GM21367 (cell line): ENCODE data around the gene KLC4.
"Not testable (repeated sequence)": the region's sequence is repeated elsewhere in the genome, so short reads cannot be mapped to it uniquely, and the experiment has no call there.

Source experiments
- ATAC-seq: cut with Tn5 transposase; IDR thresholded peaks from one replicate; pipeline ENCODE4 v1.9.1; 2021; ENCODE audit not compliant: unreplicated experiment

KLC4 gene

DNA sequence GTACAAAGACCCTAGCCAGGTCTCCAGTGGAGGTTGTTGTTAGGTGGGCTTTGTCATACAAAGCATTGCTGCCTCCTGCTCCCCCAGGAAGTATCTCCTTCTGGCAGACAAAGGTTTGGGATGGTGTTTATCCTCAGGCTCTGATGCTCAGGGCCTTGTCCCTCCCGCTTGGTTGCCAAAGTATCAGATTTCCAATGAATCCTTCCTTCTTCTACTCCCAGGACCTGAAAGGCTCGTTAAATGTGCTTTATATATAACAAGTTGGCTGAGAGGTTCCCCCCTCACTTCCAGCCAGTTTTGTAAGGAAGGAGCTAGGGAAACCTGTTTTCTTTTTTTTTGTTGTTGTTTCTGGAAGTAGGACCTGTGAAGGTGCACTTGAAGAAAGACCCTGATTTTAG, 31.1 kb downstream of the KLC4 start:
- ATAC-seq: no peak

DNA sequence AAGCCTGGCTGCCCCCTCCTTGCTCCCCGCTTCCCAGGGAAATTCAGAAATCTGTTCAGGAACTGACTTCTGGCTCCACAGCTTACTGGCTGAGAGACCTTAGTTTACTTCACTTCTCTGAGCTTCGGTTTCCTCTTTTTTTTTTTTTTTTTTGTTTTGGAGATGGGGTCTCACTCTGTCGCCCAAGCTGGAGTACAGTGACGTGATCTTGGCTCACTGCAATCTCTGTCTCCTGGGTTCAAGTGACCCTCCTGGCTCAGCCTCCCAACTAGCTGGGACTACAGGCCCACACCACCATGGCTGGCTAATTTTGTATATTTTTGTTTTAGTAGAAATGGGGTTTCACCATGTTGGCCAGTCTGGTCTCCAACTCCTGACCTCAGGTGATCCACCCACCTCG, 31.6 kb downstream of the KLC4 start:
- no peak for ATAC-seq

DNA sequence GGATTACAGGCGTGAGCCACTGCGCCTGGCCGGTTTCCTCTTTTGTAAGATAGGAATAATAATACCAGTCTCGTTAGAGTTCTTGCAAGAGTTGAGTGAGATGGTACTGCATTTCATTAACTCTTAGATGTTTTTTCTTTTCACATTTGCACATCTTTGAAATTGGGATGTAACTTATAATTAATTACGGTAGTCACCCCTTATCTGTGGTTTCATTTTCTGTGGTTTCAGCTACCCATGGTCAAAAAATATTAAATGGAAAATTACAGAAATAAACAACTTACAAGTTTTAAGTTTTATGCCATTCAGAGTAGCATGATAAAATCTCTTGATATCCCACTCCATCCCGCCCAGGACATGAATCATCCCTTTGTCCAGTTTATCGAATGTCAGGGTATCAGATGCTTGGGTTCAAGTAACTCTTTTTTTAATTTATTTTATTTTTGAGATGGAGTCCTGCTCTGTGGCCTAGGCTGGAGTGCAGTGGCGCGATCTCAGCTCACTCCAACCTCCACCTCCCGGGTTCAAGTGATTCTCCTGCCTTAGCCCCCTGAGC, 32.1 kb downstream of the KLC4 start:
- ATAC-seq: no peak

DNA sequence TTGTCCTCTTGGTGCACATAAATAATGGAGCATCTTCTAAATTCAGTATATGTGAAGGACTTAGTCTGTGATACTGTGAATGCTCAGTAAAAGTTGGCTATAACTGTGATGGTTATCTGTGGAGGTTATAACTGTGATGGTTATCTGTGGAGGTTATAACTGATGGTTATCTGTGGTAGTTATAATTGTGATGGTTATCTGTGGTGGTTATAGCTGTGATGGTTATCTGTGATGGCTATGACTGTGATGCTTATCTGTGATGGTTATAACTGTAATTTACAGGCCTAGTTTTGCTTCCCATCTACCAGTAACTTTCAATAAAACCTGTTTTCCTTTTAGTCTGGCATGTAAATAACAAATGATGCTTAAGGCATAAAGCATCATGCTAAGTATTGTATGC, 33.2 kb downstream of the KLC4 start:
- no peak for ATAC-seq

DNA sequence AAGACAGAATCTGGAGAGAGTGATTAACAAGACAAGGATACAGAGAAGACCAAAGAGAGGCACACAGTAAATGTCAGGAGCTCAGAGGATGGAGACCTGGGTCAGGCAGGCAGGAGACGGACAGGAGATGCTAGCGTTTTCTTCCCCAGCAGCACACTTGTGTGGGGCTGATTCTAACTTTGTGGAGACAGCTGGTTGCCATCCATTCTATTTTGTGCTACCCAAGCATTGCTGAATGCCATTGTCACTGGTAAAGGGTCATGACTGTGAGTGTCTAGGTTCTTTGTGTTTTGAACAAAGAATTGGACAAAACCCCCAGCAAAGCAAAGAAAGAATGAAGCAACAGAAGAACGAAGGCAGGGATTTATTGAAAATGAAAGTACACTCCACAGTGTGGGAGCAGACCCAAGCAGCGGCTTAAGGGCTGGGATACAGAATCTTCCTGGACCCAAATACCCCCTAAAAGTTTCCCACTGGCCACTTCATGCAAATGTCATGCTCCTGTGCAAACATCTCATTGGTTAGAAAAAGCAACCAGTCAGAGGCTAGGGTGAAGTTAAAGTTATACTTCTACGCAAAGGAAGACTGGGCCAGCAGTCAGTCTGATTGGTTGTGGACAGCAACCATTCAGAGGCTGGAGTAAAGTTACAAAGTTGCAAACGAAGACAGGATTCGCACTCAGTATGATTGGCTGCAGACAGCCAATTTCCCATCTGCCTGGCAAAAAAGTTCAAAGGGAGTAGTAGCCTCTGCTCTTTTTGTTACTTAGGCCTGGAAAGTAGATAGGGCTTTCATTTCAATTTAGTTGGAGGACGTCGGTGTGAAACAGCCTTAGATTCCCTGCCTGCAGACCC, 34.2 kb downstream of the KLC4 start:
- no peak for ATAC-seq

DNA sequence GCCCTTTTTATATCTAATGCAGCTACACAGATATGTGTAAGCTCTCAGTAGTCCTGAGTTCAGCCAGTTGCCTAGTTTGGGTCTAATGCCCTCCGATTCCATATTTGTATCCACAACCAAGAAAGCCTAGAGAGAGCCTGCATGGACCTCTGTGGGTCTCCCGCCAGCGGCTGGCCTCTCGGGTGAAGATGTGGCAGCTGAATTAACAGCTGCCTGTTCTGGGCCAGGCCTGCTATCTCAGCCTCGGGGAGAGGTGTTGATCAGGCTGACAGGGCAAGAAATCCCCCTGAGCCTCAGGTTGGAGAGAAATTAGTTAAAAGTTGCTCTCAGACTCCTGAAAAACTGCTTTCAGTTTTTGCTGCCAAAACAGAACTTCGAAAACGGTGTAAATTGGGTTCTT, 36.5 kb downstream of the KLC4 start:
- no peak for ATAC-seq

- ATAC-seq: no peak
These were observed 37.1 kb downstream of the KLC4 start for GRCh38 chr6:43096451-43097097.

- no peak for ATAC-seq
These were observed 37.7 kb downstream of the KLC4 start for GRCh38 chr6:43097098-43097489.

DNA sequence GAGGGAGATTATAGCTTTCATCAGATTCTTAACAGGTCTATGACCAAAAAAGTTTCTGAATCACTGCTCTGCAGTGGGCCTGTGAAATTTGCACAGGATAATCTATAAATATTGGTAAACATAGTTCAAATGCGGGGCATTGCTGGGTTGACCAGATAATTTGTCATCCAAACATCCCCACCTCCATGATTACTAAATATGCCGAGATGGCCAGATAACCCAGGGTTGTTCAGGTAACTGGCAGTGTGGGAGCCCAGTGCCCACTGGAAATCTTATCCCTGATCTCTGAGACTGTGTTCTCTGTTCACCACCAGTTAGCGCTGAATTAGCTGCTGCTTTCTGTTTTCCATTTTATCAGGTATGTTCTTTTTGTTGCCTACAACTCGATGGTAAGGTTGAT, 38.1 kb downstream of the KLC4 start:
- no peak for ATAC-seq

GRCh38 chr6:43101497-43101896, 42.1 kb downstream of the KLC4 start:
- no peak for ATAC-seq

DNA sequence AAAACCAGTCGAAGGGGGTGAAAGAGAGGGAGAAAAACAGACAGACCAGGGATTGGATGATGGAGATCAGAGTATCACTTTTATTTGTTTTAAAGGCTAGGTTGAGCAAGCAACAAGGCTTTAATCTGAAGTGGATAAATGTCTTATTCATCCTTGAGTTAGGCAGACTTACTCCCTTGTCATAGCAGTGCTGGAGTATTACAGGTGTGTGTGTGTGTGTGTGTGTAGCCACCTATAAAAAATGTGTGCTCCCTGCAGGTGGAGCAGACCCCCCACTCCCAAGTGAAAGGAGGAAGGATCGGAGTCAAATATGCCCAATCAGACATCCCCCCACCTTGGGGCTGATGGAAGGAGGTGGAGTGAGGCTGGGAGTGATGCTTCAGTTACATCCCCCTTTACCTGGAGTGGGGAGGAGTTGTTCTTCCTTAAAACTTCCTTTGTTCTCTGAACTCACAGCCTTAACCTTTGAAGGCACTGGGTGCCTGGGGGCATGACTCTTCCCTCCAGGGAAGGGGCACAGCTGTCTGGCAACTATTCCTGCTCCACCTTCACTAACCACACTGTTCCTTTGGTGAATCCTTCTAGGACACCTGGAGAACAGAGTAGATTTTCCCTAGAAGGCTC, 43.9 kb downstream of the KLC4 start:
- no peak for ATAC-seq

DNA sequence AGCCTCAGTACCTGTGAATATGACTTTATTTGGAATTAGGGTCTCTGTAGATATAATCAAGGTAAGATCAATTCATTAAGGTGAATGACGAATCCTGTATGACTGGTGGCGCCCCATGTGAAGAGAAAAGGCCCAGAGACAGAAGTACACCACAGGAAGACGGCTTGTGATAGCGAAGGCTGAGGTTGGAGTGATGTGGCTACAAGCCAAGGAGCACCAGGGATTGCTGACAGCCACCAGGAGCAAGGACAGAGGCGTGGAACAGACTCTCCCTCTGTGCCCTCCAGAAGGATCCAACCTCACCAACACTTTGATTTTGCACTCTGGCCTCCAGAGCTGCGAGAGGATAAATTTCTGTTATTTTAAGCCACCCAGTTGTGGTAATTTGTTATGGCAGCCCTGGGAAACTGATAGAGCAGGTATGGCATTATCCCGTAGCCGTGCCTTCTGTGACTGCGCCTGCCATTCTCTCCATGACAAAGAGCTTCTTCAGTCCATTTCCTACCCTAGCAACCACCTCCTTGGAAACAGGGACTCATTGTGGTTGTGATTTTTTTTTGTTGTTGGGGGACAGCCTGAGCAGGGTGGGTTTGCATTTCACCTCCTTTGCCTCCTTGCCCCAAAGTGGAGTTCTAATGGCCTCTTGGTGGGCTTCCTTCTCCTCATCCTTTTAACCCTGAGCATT, 46.2 kb downstream of the KLC4 start:
- no peak for ATAC-seq

- ATAC-seq: no peak
These were observed 48.1 kb downstream of the KLC4 start for GRCh38 chr6:43107344-43108062.

GRCh38 chr6:43113431-43114260, 54.2 kb downstream of the KLC4 start:
- ATAC-seq: no peak

- ATAC-seq: no peak
These were observed 55.9 kb downstream of the KLC4 start for GRCh38 chr6:43115365-43115764.

DNA sequence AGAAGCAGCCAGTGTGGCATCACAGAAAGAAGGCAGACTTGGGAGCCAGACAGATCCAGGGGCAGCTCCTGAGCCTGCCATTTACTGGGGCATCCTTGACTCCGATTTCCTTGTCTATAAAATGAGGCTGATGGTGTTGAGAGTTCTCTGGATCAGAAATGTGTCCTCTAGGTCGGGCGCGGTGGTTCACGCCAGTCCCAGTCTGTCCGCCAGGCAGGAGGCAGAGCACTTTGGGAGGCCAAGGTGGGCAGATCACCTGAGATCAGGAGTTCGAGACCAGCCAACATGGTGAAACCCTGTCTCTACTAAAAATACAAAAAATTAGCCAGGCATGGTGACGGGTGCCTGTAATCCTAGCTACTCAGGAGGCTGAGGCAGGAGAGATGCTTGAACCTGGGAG, 58.0 kb downstream of the KLC4 start:
- ATAC-seq: not testable (repeated sequence)

DNA sequence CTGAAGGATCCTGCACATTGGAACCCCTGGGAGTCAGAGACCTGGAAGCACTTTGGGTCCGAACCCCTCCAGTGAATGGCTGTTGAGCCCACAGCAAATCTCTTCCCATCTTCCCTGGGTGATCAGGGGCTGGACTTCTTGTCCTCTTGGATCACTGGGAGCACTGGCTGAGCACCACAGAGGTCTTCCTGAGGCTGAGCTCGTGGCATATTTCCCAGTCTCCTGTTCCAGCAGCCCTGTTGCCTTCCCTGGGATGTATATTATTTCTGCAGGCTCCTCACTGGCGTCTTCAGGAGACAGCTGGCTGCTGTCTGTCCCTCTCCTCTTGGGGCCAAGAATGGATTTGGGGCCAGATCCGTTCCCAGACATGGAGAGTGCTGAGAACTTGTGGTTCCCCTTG, 60.1 kb downstream of the KLC4 start:
- no peak for ATAC-seq

DNA sequence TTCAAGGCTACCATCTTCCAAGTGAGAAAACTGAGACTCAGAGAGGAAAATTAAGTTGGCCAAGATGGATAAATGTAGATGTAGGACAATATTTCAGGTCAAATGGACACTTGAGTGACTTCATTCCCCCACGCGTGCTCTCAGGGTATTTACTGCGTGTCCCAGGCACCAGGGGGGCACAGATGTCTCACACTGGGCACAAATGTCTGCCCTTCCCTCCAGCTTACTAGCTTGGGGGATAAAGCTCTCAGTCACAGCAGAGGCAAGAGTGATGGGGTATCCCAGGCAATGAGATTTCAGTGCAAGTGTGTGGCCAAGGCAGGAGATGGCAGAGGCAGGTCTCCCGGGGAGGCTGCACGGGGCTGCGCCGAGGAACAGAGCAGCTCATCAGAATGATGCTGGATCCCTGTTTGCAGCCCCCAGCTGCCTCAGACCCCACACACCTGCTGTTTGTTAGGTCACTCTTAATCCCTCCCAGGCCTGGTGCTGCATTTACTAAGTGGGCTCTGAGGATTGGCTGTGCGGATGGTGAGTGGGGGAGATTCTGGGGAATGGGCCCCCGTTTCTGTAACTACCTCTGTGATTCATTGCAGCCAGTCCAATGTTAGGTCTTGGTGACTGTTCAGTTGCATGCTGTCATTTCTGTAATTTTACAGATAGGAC, 60.8 kb downstream of the KLC4 start:
- ATAC-seq: no peak
